Right atrium auricular region (tissue), 2 donors: ENCODE data around the gene PDXP. TPM values are rescaled to one million over a fixed set of nuclear protein-coding genes. Genes with fewer than 3 reads are reported as not detected.

Experiments used
- DNase-seq: peaks from one replicate; pipeline ENCODE4 v3.0.0-alpha.2; 2019; ENCODE audit warnings: low spot score
- H3K27ac ChIP-seq, 2 donors: fragments of 200-600 bp; sonication (generic); 1 replicate in 1 of 2; 2 replicates in 1 of 2; pipeline ENCODE4 v1.5.1; 2016 to 2019
- H3K27me3 ChIP-seq, 2 donors: fragments of 200-600 bp; sonication (generic); one replicate each; pipeline versions ENCODE4 v1.5.1 to v1.6.0; 2017 to 2019
- H3K36me3 ChIP-seq: fragments of 200-600 bp; sonication (generic); one replicate; pipeline ENCODE4 v1.5.1; 2016
- H3K4me1 ChIP-seq, 2 donors: fragments of 200-600 bp; sonication (generic); one replicate each; pipeline versions ENCODE4 v1.5.1 to v1.6.0; 2017 to 2019
- H3K4me3 ChIP-seq, 2 donors: fragments of 200-600 bp; sonication (generic); 1 replicate in 1 of 2; 2 replicates in 1 of 2; pipeline ENCODE4 v1.5.1; 2017 to 2019; ENCODE audit warnings: mild to moderate bottlenecking in 1 of 2, moderate library complexity in 1 of 2
- H3K9me3 ChIP-seq, 2 donors: fragments of 200-600 bp; sonication (generic); one replicate each; pipeline ENCODE4 v1.5.1; 2019
- CTCF ChIP-seq, 2 donors: fragments of 200-600 bp; sonication (generic); IDR thresholded peaks; one replicate each; pipeline ENCODE4 v1.5.1; 2019; ENCODE audit warnings: antibody characterized with exemption in 2 of 2
- total RNA-seq, 2 donors: library from RNA; depleted of rRNA; stranded (reverse); fragments of >200 nt; gene quantifications; one replicate each; pipeline ENCODE4 v1.1.0, GENCODE V29; 2016

Gene PDXP
- total RNA-seq, 2 donors from 2014 or later, result 15.7 to 32.0 TPM

- H3K4me3 ChIP-seq, result no peak overlapping the region
- H3K4me1 ChIP-seq, result peaks cover 5 to 45% of the 10 kb centered on the region in 2 donors
- no peaks in the 10 kb centered on the region for H3K9me3 ChIP-seq
- no peak for TF ChIP-seq CTCF (IDR thresholded peaks at IDR 0.05)
- DNase-seq, result no peak
- peaks cover 6% of the 10 kb centered on the region for H3K36me3 ChIP-seq
- no peaks in the 10 kb centered on the region for H3K27me3 ChIP-seq
- H3K27ac ChIP-seq, result no peak overlapping the region
These were observed 27.6 kb upstream of the PDXP start for GRCh38 chr22:37630839-37631435.

GRCh38 chr22:37631448-37632173 lies 26.9 kb upstream of the PDXP start:
- Histone ChIP-seq H3K27ac (peak overlapping the region in 1 of 2 donors; percentile 84), H3K4me1 (peaks cover 5 to 38% of the 10 kb centered on the region in 2 donors), H3K27me3 (no peaks in the 10 kb centered on the region), H3K4me3 (no peak overlapping the region), H3K9me3 (no peaks in the 10 kb centered on the region), H3K36me3 (peaks cover 6% of the 10 kb centered on the region)
- TF ChIP-seq CTCF (IDR thresholded peaks at IDR 0.05), result no peak
- DNase-seq, result no peak

- DNase-seq, result no peak
- no peaks in the 10 kb centered on the region for H3K9me3 ChIP-seq
- H3K27me3 ChIP-seq, result no peaks in the 10 kb centered on the region
- peak overlapping the region; percentile 63 to 84 for H3K27ac ChIP-seq
- no peak overlapping the region for H3K4me3 ChIP-seq
- H3K4me1 ChIP-seq, result peaks cover 5 to 30% of the 10 kb centered on the region in 2 donors
- peaks cover 6% of the 10 kb centered on the region for H3K36me3 ChIP-seq
- TF ChIP-seq CTCF (IDR thresholded peaks at IDR 0.05), result no peak
These were observed 26.1 kb upstream of the PDXP start for GRCh38 chr22:37632174-37633088.

- H3K4me1 ChIP-seq, result peaks cover 5 to 26% of the 10 kb centered on the region in 2 donors
- TF ChIP-seq CTCF (IDR thresholded peaks at IDR 0.05), result no peak
- no peak for DNase-seq
- peak overlapping the region; percentile 63 to 84 for H3K27ac ChIP-seq
- peaks cover 6% of the 10 kb centered on the region for H3K36me3 ChIP-seq
- H3K4me3 ChIP-seq, result no peak overlapping the region
- H3K9me3 ChIP-seq, result no peaks in the 10 kb centered on the region
- no peaks in the 10 kb centered on the region for H3K27me3 ChIP-seq
These were observed 25.4 kb upstream of the PDXP start for GRCh38 chr22:37633089-37633624.

GRCh38 chr22:37633625-37634416 lies 24.7 kb upstream of the PDXP start:
- peak overlapping the region; percentile 12 to 29 for H3K4me3 ChIP-seq
- no peaks in the 10 kb centered on the region for H3K9me3 ChIP-seq
- TF ChIP-seq CTCF (IDR thresholded peaks at IDR 0.05), result peak in 1 of 2 donors; percentile 30
- peaks cover 5 to 33% of the 10 kb centered on the region in 2 donors for H3K4me1 ChIP-seq
- H3K27me3 ChIP-seq, result no peaks in the 10 kb centered on the region
- H3K27ac ChIP-seq, result peak overlapping the region; percentile 63 to 84
- H3K36me3 ChIP-seq, result peaks cover 6% of the 10 kb centered on the region
- DNase-seq, result peak; percentile 88
